Brain microvascular endothelial cell (primary cell): ENCODE data around the gene RTN4RL1.

Experiments used
- DNase-seq: peaks from one replicate; pipeline ENCODE4 v3.0.0-alpha.2; 2020
- H3K27ac ChIP-seq: fragments of 250-450 bp; sonication (Bioruptor Pico); 2 replicates; pipeline ENCODE4 v1.5.1; 2020; ENCODE audit warnings: mild to moderate bottlenecking, moderate library complexity
- H3K27me3 ChIP-seq: fragments of 250-450 bp; sonication (Bioruptor Pico); replicated peaks from 2 replicates; pipeline ENCODE4 v1.5.1; 2020; ENCODE audit warnings: mild to moderate bottlenecking
- H3K36me3 ChIP-seq: fragments of 250-450 bp; sonication (Bioruptor Pico); replicated peaks from 2 replicates; pipeline ENCODE4 v1.5.1; 2020; ENCODE audit warnings: mild to moderate bottlenecking
- H3K4me3 ChIP-seq: 2 replicates; pipeline ENCODE4 v1.5.1; 2011; ENCODE audit warnings: low read depth, mild to moderate bottlenecking, control low read depth, low read length, moderate library complexity
- in situ Hi-C: cut with HindIII; loops from 2 replicates; pipeline ENCODE4 v1.10.0; 2017; ENCODE audit warnings: low sequenced_read_pairs, low pct_ligation_motif_present
- TF ChIP-seq, protein P1 (sequence below): IDR thresholded peaks from 2 replicates; pipeline ENCODE4 v1.5.1; 2011; ENCODE audit warnings: low read depth, mild to moderate bottlenecking, moderate library complexity, low read length, control low read depth, inconsistent platforms; ENCODE audit errors: missing control alignments

RTN4RL1 gene

DNA sequence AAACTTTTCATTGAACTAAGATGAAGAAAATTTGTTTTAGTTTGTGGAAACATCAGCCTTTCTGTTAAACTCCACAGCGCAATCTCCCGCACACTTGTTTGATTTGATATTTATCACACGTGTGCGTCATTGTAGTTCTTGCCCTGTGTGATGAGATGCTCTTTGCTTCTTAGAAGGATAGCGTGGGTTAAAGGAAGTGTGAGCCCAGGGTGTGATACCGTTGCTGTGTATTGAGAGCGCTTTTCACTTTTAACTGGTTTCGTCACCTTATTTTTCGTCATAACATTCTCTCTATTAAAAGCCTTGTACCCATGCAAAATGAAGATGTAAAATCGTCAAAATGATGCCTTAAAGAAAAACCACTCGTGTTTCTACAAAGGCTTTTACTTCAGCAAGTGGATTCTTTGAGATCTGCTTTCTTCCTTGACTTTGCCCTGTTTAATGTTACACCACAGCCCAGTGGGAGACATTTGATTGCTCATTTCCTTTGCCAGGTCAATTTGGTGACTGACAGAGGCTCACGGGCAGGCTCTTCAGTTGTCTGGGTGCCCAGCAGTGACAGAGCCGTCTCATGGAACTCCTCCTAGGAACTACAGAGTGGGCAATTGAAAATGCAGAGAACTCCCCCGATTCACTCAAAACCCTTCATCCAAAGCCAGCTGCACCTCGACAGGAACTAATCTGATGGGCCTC is 134.2 kb downstream of the RTN4RL1 start:
- Histone ChIP-seq H3K4me3 (no peak overlapping the region), H3K27me3 (no peaks in the 10 kb centered on the region), H3K27ac (no peak overlapping the region), H3K36me3 (peaks cover 29% of the 10 kb centered on the region)
- no peak for DNase-seq
- in situ Hi-C loops: no loop called here
- TF ChIP-seq, protein P1, sequence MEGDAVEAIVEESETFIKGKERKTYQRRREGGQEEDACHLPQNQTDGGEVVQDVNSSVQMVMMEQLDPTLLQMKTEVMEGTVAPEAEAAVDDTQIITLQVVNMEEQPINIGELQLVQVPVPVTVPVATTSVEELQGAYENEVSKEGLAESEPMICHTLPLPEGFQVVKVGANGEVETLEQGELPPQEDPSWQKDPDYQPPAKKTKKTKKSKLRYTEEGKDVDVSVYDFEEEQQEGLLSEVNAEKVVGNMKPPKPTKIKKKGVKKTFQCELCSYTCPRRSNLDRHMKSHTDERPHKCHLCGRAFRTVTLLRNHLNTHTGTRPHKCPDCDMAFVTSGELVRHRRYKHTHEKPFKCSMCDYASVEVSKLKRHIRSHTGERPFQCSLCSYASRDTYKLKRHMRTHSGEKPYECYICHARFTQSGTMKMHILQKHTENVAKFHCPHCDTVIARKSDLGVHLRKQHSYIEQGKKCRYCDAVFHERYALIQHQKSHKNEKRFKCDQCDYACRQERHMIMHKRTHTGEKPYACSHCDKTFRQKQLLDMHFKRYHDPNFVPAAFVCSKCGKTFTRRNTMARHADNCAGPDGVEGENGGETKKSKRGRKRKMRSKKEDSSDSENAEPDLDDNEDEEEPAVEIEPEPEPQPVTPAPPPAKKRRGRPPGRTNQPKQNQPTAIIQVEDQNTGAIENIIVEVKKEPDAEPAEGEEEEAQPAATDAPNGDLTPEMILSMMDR: no peak

DNA sequence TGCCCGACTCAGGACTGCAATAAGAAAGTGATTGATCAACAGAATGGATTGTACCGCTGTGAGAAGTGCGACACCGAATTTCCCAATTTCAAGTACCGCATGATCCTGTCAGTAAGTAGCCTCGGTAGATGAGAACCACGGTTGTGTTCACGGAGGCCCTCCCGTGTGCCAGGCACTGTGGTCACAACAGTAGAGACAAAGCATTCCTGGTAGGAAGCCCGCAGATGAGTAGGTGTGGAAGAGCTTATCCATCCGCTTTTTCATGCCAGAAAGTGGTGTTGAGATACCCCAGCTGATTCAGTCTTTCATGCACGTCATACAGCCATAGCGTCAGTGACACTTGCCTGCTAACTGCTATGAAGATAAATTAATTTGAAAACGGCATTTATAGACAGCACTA is 136.4 kb downstream of the RTN4RL1 start:
- Histone ChIP-seq H3K27ac (no peak overlapping the region), H3K4me3 (no peak overlapping the region), H3K36me3 (peaks cover 41% of the 10 kb centered on the region), H3K27me3 (no peaks in the 10 kb centered on the region)
- in situ Hi-C loops: no loop called here
- DNase-seq: no peak
- TF ChIP-seq, protein P1: no peak
